ENCODE results near the gene TRPV3.
"Not testable (repeated sequence)": the region's sequence is repeated elsewhere in the genome, so short reads cannot be mapped to it uniquely, and the experiment has no call there.

TRPV3 gene

DNA sequence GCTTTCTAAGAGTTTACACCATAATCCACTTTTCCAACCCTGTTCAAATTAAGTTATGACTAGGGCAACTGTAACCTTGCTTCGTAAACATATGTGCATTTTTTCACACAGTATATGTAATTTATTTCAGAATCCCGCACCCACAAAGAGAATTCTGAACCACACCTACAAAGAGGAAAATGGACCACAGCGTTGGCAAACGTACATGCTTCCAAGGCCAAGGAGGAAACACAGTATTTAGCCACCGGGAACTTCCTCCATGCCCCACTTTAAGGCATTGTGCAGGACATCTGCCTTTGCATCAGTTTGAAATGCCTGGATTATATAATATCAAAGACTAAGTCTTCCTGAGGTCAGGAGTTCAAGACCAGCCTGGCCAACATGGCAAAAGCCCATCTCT, 88.1 kb downstream of the TRPV3 start:
- H3K4me1 Mint-ChIP-seq (ENCODE audit: low read depth), result no peaks in the 10 kb centered on the region
- no peaks in the 10 kb centered on the region for H3K9me3 Mint-ChIP-seq
- peaks cover 14% of the 10 kb centered on the region for H3K27me3 Mint-ChIP-seq
- no peak overlapping the region for H3K27ac Mint-ChIP-seq
- DNase-seq, result no peak
- no peak overlapping the region for H3K4me3 Mint-ChIP-seq
- no peaks in the 10 kb centered on the region for H3K36me3 Mint-ChIP-seq (ENCODE audit: low read depth)

DNA sequence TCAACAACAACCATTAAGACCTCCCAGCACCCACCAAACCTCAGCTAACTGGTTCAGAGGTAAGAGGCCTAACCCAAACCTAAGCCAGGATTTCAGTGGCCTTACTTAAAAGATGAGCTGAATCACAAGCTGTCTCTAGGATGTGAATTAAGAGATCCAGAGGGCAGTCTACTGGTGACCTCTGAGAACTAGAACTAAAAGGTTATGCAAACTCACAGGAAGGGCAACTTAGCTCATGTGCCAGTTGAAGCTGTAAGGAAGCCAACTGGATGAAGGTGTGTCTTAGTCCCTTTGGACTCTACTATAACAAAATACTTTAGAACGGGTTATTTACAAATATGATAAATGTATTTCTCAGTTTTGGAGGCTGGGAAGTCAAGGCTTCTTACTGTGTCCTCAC, 91.3 kb downstream of the TRPV3 start:
- not testable (repeated sequence) for H3K9me3 Mint-ChIP-seq; H3K36me3 Mint-ChIP-seq (ENCODE audit: low read depth); H3K27ac Mint-ChIP-seq; H3K4me3 Mint-ChIP-seq; DNase-seq; H3K4me1 Mint-ChIP-seq (ENCODE audit: low read depth)
- H3K27me3 Mint-ChIP-seq, result peaks cover 14% of the 10 kb centered on the region

Measured in activated T-cell treated with anti-CD3 and anti-CD28 coated beads, Interleukin-2, amount 50 U/mL, for 24 hours (primary cell).